ENCODE results near the gene EVC. TPM values are rescaled to one million over a fixed set of nuclear protein-coding genes. Genes with fewer than 3 reads are reported as not detected.

Gene EVC
- total RNA-seq, 4 donors from 2014 or later, result 23.0 to 54.1 (median 30.0) TPM

- TF ChIP-seq POLR2AphosphoS5 (IDR thresholded peaks at IDR 0.05) (no peak), CTCF (IDR thresholded peaks at IDR 0.05) (peak; percentile 43 to 49), EP300 (IDR thresholded peaks at IDR 0.05) (no peak), POLR2A (IDR thresholded peaks at IDR 0.05) (no peak)
- H3K27me3 ChIP-seq, result no peaks in the 10 kb centered on the region
- H3K9me3 ChIP-seq, result no peaks in the 10 kb centered on the region
- no peak for DNase-seq (ENCODE audit: low spot score in 2 of 2)
- H3K36me3 ChIP-seq, result peaks cover 58% of the 10 kb centered on the region
- no peak overlapping the region for H3K27ac ChIP-seq
- no peaks in the 10 kb centered on the region for H3K4me1 ChIP-seq
- WGBS, result 77% methylated on average over 8 of the region's 9 CpGs
- H3K4me3 ChIP-seq, result no peak overlapping the region
These were observed 101.7 kb downstream of the EVC start for GRCh38 chr4:5812506-5813229.

DNA sequence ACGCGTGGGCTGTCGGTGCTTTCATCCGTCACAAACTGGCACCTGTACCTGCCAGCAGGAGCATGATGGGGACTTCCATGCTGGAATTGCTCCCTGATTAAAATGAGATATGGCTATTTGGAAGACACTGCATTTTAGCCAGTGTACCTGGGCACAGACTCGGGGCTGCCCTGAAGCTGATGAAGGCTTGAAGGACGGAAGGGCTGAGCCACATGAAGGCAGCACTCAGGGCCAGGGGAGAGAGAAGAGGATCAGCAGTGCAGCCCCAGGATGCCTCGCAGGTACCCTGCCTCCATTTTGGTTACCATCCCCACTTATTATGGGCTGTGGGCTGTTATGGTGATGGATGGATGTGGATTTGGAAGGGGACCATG lies 102.9 kb downstream of the EVC start:
- no peaks in the 10 kb centered on the region for H3K27me3 ChIP-seq
- TF ChIP-seq EP300 (IDR thresholded peaks at IDR 0.05) (no peak), POLR2AphosphoS5 (IDR thresholded peaks at IDR 0.05) (no peak), CTCF (IDR thresholded peaks at IDR 0.05) (no peak), POLR2A (IDR thresholded peaks at IDR 0.05) (no peak)
- peaks cover 51% of the 10 kb centered on the region for H3K36me3 ChIP-seq
- WGBS, result 98% methylated on average over 7 of the region's 7 CpGs
- H3K9me3 ChIP-seq, result no peaks in the 10 kb centered on the region
- no peak for DNase-seq (ENCODE audit: low spot score in 2 of 2)
- H3K27ac ChIP-seq, result no peak overlapping the region
- H3K4me3 ChIP-seq, result no peak overlapping the region
- no peaks in the 10 kb centered on the region for H3K4me1 ChIP-seq

GRCh38 chr4:5814421-5814820 lies 103.4 kb downstream of the EVC start:
- Histone ChIP-seq H3K4me1 (no peaks in the 10 kb centered on the region), H3K9me3 (no peaks in the 10 kb centered on the region), H3K36me3 (peaks cover 46% of the 10 kb centered on the region), H3K27me3 (no peaks in the 10 kb centered on the region), H3K4me3 (no peak overlapping the region), H3K27ac (no peak overlapping the region)
- TF ChIP-seq POLR2AphosphoS5 (IDR thresholded peaks at IDR 0.05), result no peak
- 97% methylated on average over 6 of the region's 6 CpGs for WGBS
- no peak for DNase-seq (ENCODE audit: low spot score in 2 of 2)

- no peaks in the 10 kb centered on the region for H3K4me1 ChIP-seq
- no peak for DNase-seq (ENCODE audit: low spot score in 2 of 2)
- peaks cover 37% of the 10 kb centered on the region for H3K36me3 ChIP-seq
- H3K27ac ChIP-seq, result no peak overlapping the region
- WGBS, result 91% methylated on average over 5 of the region's 5 CpGs
- no peaks in the 10 kb centered on the region for H3K27me3 ChIP-seq
- H3K9me3 ChIP-seq, result no peaks in the 10 kb centered on the region
- no peak for TF ChIP-seq EP300 (IDR thresholded peaks at IDR 0.05)
- TF ChIP-seq CTCF (IDR thresholded peaks at IDR 0.05), result no peak
- TF ChIP-seq POLR2A (IDR thresholded peaks at IDR 0.05), result no peak
- no peak for TF ChIP-seq POLR2AphosphoS5 (IDR thresholded peaks at IDR 0.05)
- H3K4me3 ChIP-seq, result no peak overlapping the region
These were observed 104.6 kb downstream of the EVC start for GRCh38 chr4:5815641-5816040.

- no peak overlapping the region for H3K27ac ChIP-seq
- peaks cover 32% of the 10 kb centered on the region for H3K36me3 ChIP-seq
- H3K27me3 ChIP-seq, result no peaks in the 10 kb centered on the region
- H3K4me1 ChIP-seq, result no peaks in the 10 kb centered on the region
- no peak overlapping the region for H3K4me3 ChIP-seq
- no peaks in the 10 kb centered on the region for H3K9me3 ChIP-seq
- WGBS, result 88% methylated on average over 8 of the region's 8 CpGs
- no peak for DNase-seq (ENCODE audit: low spot score in 2 of 2)
- TF ChIP-seq EP300 (IDR thresholded peaks at IDR 0.05) (no peak), CTCF (IDR thresholded peaks at IDR 0.05) (no peak), POLR2AphosphoS5 (IDR thresholded peaks at IDR 0.05) (no peak)
These were observed 105.1 kb downstream of the EVC start for GRCh38 chr4:5816101-5816500.

Data from suprapubic skin (tissue), 4 donors.